ENCODE measurements around the gene GAS2L2. TPM values are rescaled to one million over a fixed set of nuclear protein-coding genes. Genes with fewer than 3 reads are reported as not detected.

The GAS2L2 gene
- total RNA-seq, 1 donor from 2014 or later, result 0.07 TPM

DNA sequence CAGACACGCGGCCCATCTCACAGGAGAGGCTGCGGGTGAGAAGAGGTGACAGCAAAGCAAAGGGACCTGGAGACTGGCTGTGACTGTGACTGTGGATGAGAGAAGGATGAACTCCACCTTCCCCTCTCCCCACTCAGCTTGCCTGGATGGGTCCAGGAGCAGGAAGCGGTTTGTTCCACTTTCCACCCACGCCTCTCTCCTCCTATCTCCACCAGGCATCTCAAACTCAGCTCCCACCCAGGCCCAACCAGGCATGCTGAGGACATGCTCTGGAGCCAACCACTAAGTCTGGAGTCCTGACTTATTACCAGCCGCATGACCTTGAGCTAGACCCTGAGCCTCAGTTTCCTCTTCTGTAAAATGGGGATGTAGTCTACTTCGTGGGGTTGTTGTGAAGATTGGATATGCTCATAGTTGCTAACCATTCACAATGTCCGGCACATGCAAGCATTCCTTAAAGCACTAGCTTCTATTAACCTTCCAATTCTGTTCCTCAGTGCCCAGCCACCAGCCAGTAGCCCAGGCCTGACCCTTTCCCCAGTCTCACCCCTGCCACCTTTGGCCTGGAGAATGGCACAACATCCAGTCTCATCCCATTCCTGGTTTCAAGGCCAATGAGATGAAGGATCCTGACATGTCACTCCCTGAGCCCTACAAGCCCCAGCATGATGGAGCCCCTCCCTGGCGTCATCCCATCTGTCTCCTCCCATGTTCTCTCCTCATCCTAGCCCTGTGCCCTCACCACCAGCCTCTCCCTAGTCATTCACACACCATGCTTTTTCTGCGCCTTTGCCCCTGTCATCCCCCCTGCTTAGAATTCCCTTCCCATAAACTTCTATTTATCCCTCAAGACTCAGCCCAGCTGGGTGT, 2.3 kb downstream of the GAS2L2 start:
- Histone ChIP-seq H3K4me3 (ENCODE audit: insufficient read depth, low read depth, low read length) (no peak overlapping the region), H2AFZ (ENCODE audit: low read depth, low read length) (no peak overlapping the region), H3K27ac (ENCODE audit: low read depth, low read length) (no peak overlapping the region), H4K20me1 (ENCODE audit: insufficient read depth, low read length) (no peaks in the 10 kb centered on the region), H3K4me2 (ENCODE audit: low read length) (peak overlapping the region; percentile 64), H3K27me3 (ENCODE audit: insufficient read depth, low read length) (peaks cover 14% of the 10 kb centered on the region), H3K9ac (ENCODE audit: low read length) (no peak overlapping the region), H3K4me1 (ENCODE audit: insufficient read depth, low read length) (peaks cover 6% of the 10 kb centered on the region), H3K79me2 (ENCODE audit: insufficient read depth, low read length) (no peaks in the 10 kb centered on the region), H3K36me3 (ENCODE audit: insufficient read depth, low read length) (no peaks in the 10 kb centered on the region), H3K9me3 (ENCODE audit: insufficient read depth, low read depth, low read length) (no peaks in the 10 kb centered on the region)
- Mint-ChIP-seq H3K27me3 (ENCODE audit: low read depth, unreplicated experiment) (peaks cover 44% of the 10 kb centered on the region), H3K36me3 (ENCODE audit: low read depth, unreplicated experiment) (no peaks in the 10 kb centered on the region), H3K4me1 (ENCODE audit: low read depth, unreplicated experiment) (no peaks in the 10 kb centered on the region), H3K9me3 (ENCODE audit: unreplicated experiment) (no peaks in the 10 kb centered on the region), H3K27ac (ENCODE audit: unreplicated experiment) (no peak overlapping the region), H3K4me3 (ENCODE audit: unreplicated experiment) (no peak overlapping the region)
- FAIRE-seq (no peak), DNase-seq (ENCODE audit: low read depth) (no peak)
- TF ChIP-seq, protein P1, sequence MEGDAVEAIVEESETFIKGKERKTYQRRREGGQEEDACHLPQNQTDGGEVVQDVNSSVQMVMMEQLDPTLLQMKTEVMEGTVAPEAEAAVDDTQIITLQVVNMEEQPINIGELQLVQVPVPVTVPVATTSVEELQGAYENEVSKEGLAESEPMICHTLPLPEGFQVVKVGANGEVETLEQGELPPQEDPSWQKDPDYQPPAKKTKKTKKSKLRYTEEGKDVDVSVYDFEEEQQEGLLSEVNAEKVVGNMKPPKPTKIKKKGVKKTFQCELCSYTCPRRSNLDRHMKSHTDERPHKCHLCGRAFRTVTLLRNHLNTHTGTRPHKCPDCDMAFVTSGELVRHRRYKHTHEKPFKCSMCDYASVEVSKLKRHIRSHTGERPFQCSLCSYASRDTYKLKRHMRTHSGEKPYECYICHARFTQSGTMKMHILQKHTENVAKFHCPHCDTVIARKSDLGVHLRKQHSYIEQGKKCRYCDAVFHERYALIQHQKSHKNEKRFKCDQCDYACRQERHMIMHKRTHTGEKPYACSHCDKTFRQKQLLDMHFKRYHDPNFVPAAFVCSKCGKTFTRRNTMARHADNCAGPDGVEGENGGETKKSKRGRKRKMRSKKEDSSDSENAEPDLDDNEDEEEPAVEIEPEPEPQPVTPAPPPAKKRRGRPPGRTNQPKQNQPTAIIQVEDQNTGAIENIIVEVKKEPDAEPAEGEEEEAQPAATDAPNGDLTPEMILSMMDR (IDR thresholded peaks at IDR 0.05; ENCODE audit: insufficient read depth, low read depth, low read length), result no peak
- TF ChIP-seq EZH2 (IDR thresholded peaks at IDR 0.05; ENCODE audit: insufficient read depth, low read length), result peak; percentile 30

DNA sequence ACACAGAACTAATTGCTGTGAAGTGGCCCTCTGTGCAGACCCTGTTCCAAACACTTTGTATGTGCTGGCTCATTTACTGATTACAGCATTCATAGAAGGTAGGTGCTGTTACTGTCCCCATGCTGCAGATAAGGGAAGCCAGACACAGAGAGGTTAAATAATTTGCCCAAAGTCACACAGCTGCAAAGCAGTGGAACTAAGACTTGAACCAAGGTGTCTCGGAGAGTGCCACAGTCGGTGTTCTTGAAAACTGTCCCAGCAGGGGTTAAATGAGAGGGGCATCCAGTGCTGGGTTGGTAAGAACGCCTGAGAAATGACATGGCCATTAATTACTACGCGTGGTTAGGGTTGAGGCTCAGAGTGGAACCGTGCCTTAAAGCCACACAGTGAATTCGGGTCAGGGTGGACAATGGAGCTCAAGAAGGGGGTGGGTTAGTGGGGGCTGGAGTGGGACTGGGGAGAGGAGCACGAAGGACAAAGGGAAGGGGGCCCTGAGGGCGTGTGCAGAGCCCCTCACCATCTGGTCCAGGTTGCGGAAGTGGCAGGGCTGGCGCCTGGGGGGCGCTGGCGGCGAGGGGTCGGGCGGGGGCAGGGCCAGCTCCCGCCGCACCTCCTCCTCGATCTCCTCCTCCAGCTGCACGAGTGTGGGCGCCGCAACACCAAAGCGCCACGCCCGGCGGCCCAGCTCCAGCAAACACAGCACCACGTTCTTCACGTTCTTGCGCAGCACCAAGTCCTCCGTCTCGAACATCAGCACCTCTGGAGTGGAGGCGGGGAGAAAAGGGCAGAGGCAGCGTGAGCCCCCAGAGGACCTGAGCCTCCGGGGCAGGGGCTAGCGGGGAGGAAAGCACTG, 3.3 kb downstream of the GAS2L2 start:
- Histone ChIP-seq H3K9ac (ENCODE audit: low read length) (no peak overlapping the region), H2AFZ (ENCODE audit: low read depth, low read length) (no peak overlapping the region), H3K4me3 (ENCODE audit: insufficient read depth, low read depth, low read length) (no peak overlapping the region), H3K27ac (ENCODE audit: low read depth, low read length) (no peak overlapping the region), H3K79me2 (ENCODE audit: insufficient read depth, low read length) (no peaks in the 10 kb centered on the region), H3K36me3 (ENCODE audit: insufficient read depth, low read length) (no peaks in the 10 kb centered on the region), H3K4me2 (ENCODE audit: low read length) (peak overlapping the region; percentile 64), H3K9me3 (ENCODE audit: insufficient read depth, low read depth, low read length) (no peaks in the 10 kb centered on the region), H3K4me1 (ENCODE audit: insufficient read depth, low read length) (peaks cover 6% of the 10 kb centered on the region), H3K27me3 (ENCODE audit: insufficient read depth, low read length) (peaks cover 14% of the 10 kb centered on the region), H4K20me1 (ENCODE audit: insufficient read depth, low read length) (no peaks in the 10 kb centered on the region)
- FAIRE-seq (no peak), DNase-seq (ENCODE audit: low read depth) (no peak)
- Mint-ChIP-seq H3K27ac (ENCODE audit: unreplicated experiment) (no peak overlapping the region), H3K27me3 (ENCODE audit: low read depth, unreplicated experiment) (peaks cover 44% of the 10 kb centered on the region), H3K9me3 (ENCODE audit: unreplicated experiment) (no peaks in the 10 kb centered on the region), H3K4me1 (ENCODE audit: low read depth, unreplicated experiment) (no peaks in the 10 kb centered on the region), H3K36me3 (ENCODE audit: low read depth, unreplicated experiment) (no peaks in the 10 kb centered on the region), H3K4me3 (ENCODE audit: unreplicated experiment) (no peak overlapping the region)
- TF ChIP-seq, protein P1 (IDR thresholded peaks at IDR 0.05; ENCODE audit: insufficient read depth, low read depth, low read length), result no peak
- TF ChIP-seq EZH2 (IDR thresholded peaks at IDR 0.05; ENCODE audit: insufficient read depth, low read length), result peak; percentile 64

Data from astrocyte (in vitro differentiated cells and primary cell).